Measurements from ENCODE around the gene RAB10.

Gene RAB10

GRCh38 chr2:26157580-26157979 is 123.7 kb downstream of the RAB10 start:
- DNase-seq (ENCODE audit: low spot score): no peak

- no peak for DNase-seq (ENCODE audit: low spot score)
These were observed 128.0 kb downstream of the RAB10 start for GRCh38 chr2:26161926-26162325.

GRCh38 chr2:26162963-26163362 is 129.1 kb downstream of the RAB10 start:
- DNase-seq (ENCODE audit: low spot score): no peak

GRCh38 chr2:26164231-26164630 is 130.3 kb downstream of the RAB10 start:
- DNase-seq (ENCODE audit: low spot score): no peak

- no peak for DNase-seq (ENCODE audit: low spot score)
These were observed 130.8 kb downstream of the RAB10 start for GRCh38 chr2:26164641-26165211.

GRCh38 chr2:26165403-26165802 is 131.5 kb downstream of the RAB10 start:
- DNase-seq (ENCODE audit: low spot score): no peak

- peak; percentile 26 for DNase-seq (ENCODE audit: low spot score)
These were observed 132.7 kb downstream of the RAB10 start for GRCh38 chr2:26166541-26166940.

GRCh38 chr2:26168785-26169184 is 134.9 kb downstream of the RAB10 start:
- peak; percentile 6 for DNase-seq (ENCODE audit: low spot score)

GRCh38 chr2:26169226-26169625 is 135.3 kb downstream of the RAB10 start:
- DNase-seq (ENCODE audit: low spot score): peak; percentile 31

- DNase-seq (ENCODE audit: low spot score): peak; percentile 61
These were observed 136.0 kb downstream of the RAB10 start for GRCh38 chr2:26169681-26170414.

- DNase-seq (ENCODE audit: low spot score): peak; percentile 41
These were observed 136.9 kb downstream of the RAB10 start for GRCh38 chr2:26170795-26171194.

GRCh38 chr2:26172189-26172870 is 138.4 kb downstream of the RAB10 start:
- peak; percentile 64 for DNase-seq (ENCODE audit: low spot score)

GRCh38 chr2:26172871-26173775 is 139.2 kb downstream of the RAB10 start, which contains the start of gene GAREM2:
Gene GAREM2, plus strand, starts transcription at chr2:26173088. Its CDS starts 133 bp downstream, at chr2:26173221.
- DNase-seq (ENCODE audit: low spot score): peak; percentile 63

- peak; percentile 59 for DNase-seq (ENCODE audit: low spot score)
These were observed 140.0 kb downstream of the RAB10 start for GRCh38 chr2:26173776-26174482.

GRCh38 chr2:26174691-26175465 is 141.0 kb downstream of the RAB10 start:
- no peak for DNase-seq (ENCODE audit: low spot score)

GRCh38 chr2:26175466-26176278 is 141.8 kb downstream of the RAB10 start:
- no peak for DNase-seq (ENCODE audit: low spot score)

GRCh38 chr2:26176279-26176615 is 142.4 kb downstream of the RAB10 start:
- DNase-seq (ENCODE audit: low spot score): no peak

- DNase-seq (ENCODE audit: low spot score): no peak
These were observed 143.2 kb downstream of the RAB10 start for GRCh38 chr2:26177122-26177521.

- no peak for DNase-seq (ENCODE audit: low spot score)
These were observed 144.4 kb downstream of the RAB10 start for GRCh38 chr2:26178246-26178645.
